ENCODE measurements around the gene ELMO3.
A peak's percentile ranks its signal among the peaks of the same experiment; 100 is the strongest.

DNA sequence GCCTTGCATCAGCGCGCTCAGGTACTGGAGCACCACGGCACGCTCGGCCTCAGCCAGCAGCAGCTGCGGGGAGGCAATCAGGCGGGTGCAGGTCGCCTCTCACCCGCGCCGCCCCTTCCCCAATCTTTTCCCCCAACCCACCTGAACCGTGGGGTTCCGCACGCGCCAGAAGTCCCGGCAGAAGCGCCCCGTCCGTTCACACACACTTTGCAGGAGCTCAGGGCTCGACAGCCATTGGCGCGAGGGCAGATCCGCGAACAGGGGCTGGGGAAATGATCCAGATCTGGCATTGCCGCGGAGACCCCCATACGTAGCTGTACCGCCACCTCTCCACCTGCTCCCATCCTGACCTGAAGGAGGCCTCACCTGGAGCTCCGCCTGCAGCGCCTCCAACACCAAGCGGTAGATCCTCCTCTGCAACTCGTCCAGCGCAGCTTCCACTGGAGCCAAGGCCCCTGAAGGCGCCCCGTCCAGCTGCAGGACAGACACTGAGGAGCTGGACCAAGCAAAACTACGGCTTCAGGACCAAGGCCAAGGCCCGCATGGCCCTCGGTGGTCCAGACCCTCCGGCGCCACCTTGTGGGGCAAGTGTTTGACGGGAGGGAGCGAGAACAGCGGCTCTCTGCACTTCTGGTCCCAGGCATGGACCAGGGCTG, 13.8 kb upstream of the ELMO3 start:
- TF ChIP-seq, protein P1, sequence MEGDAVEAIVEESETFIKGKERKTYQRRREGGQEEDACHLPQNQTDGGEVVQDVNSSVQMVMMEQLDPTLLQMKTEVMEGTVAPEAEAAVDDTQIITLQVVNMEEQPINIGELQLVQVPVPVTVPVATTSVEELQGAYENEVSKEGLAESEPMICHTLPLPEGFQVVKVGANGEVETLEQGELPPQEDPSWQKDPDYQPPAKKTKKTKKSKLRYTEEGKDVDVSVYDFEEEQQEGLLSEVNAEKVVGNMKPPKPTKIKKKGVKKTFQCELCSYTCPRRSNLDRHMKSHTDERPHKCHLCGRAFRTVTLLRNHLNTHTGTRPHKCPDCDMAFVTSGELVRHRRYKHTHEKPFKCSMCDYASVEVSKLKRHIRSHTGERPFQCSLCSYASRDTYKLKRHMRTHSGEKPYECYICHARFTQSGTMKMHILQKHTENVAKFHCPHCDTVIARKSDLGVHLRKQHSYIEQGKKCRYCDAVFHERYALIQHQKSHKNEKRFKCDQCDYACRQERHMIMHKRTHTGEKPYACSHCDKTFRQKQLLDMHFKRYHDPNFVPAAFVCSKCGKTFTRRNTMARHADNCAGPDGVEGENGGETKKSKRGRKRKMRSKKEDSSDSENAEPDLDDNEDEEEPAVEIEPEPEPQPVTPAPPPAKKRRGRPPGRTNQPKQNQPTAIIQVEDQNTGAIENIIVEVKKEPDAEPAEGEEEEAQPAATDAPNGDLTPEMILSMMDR (conservative IDR thresholded peaks at IDR 0.05 in 1 of 2, IDR thresholded peaks at IDR 0.05 in 1 of 2; ENCODE audit: low read depth in 1 of 2, low read length in 2 of 2): peak; percentile 64 to 87
- TF ChIP-seq EZH2 (IDR thresholded peaks at IDR 0.05; ENCODE audit: low read length, missing control alignments): no peak

All from fibroblast of lung (primary cell).